Measurements from ENCODE around the gene FLOT2.
"Not testable (repeated sequence)": the region's sequence is repeated elsewhere in the genome, so short reads cannot be mapped to it uniquely, and the experiment has no call there.

The FLOT2 gene

GRCh38 chr17:28839221-28839620 lies 58.3 kb downstream of the FLOT2 start:
- Mint-ChIP-seq H3K27ac (peak overlapping the region; percentile 86), H3K4me3 (no peak overlapping the region), H3K36me3 (ENCODE audit: low read depth) (peaks cover 25% of the 10 kb centered on the region), H3K4me1 (ENCODE audit: low read depth) (peaks cover 34% of the 10 kb centered on the region), H3K9me3 (no peaks in the 10 kb centered on the region), H3K27me3 (no peaks in the 10 kb centered on the region)
- DNase-seq: no peak

- Mint-ChIP-seq H3K36me3 (ENCODE audit: low read depth) (peaks cover 26% of the 10 kb centered on the region), H3K4me1 (ENCODE audit: low read depth) (peaks cover 23% of the 10 kb centered on the region), H3K27ac (peak overlapping the region; percentile 44)
- not testable (repeated sequence) for H3K9me3 Mint-ChIP-seq, DNase-seq, H3K27me3 Mint-ChIP-seq, H3K4me3 Mint-ChIP-seq
These were observed 61.0 kb downstream of the FLOT2 start for GRCh38 chr17:28836541-28836940.

GRCh38 chr17:28834420-28834819 lies 63.1 kb downstream of the FLOT2 start:
- peaks cover 32% of the 10 kb centered on the region for H3K36me3 Mint-ChIP-seq (ENCODE audit: low read depth)
- no peak overlapping the region for H3K4me3 Mint-ChIP-seq
- H3K9me3 Mint-ChIP-seq: no peaks in the 10 kb centered on the region
- peaks cover 15% of the 10 kb centered on the region for H3K4me1 Mint-ChIP-seq (ENCODE audit: low read depth)
- H3K27ac Mint-ChIP-seq: peak overlapping the region; percentile 6
- no peaks in the 10 kb centered on the region for H3K27me3 Mint-ChIP-seq
- DNase-seq: no peak
